Endothelial cell (in vitro differentiated cells): ENCODE data around the gene PKP3. TPM values are rescaled to one million over a fixed set of nuclear protein-coding genes. Genes with fewer than 3 reads are reported as not detected.

Experiments
- DNase-seq: peaks from one replicate; pipeline ENCODE4 v3.0.0; 2021; ENCODE audit warnings: low spot score
- H3K27ac Mint-ChIP-seq: one replicate; pipeline ENCODE4 v1.8.0; 2021; ENCODE audit warnings: mixed read lengths, inconsistent platforms; ENCODE audit not compliant: unreplicated experiment
- H3K27me3 Mint-ChIP-seq: one replicate; pipeline ENCODE4 v1.8.0; 2021; ENCODE audit warnings: mild to moderate bottlenecking, moderate library complexity, mixed read lengths, inconsistent platforms; ENCODE audit not compliant: unreplicated experiment
- H3K36me3 Mint-ChIP-seq: one replicate; pipeline ENCODE4 v1.8.0; 2021; ENCODE audit warnings: mild to moderate bottlenecking, low read depth, mixed read lengths, inconsistent platforms; ENCODE audit not compliant: unreplicated experiment
- H3K4me1 Mint-ChIP-seq: one replicate; pipeline ENCODE4 v1.8.0; 2021; ENCODE audit warnings: mild to moderate bottlenecking, mixed read lengths, inconsistent platforms; ENCODE audit not compliant: unreplicated experiment
- H3K4me3 Mint-ChIP-seq: one replicate; pipeline ENCODE4 v1.8.0; 2021; ENCODE audit warnings: mild to moderate bottlenecking, mixed read lengths, inconsistent platforms; ENCODE audit not compliant: unreplicated experiment
- H3K9me3 Mint-ChIP-seq: one replicate; pipeline ENCODE4 v1.8.0; 2021; ENCODE audit warnings: mixed read lengths, inconsistent platforms; ENCODE audit not compliant: unreplicated experiment
- total RNA-seq: library from RNA; stranded (reverse); fragmentation: NEBNext Ultra II Directional; extraction: Animal tissue kit (Norgen Biotek cat#: 25700); gene quantifications from one replicate; pipeline ENCODE4 v1.2.1, GENCODE V29; 2021; ENCODE audit not compliant: unreplicated experiment
- TF ChIP-seq, protein P1 (sequence below): fragments of 200-600 bp; sonication (generic); IDR thresholded peaks from one replicate; pipeline ENCODE4 v1.5.0; 2021; ENCODE audit warnings: antibody characterized with exemption; ENCODE audit not compliant: unreplicated experiment

The PKP3 gene
- total RNA-seq, 1 donor from 2014 or later = 0.49 TPM

GRCh38 chr11:369336-370018 is 24.5 kb upstream of the PKP3 start, which contains the start of gene B4GALNT4:
B4GALNT4 (plus strand) TSS chr11:369499; CDS start chr11:369804, 305 bp downstream.
- H3K9me3 Mint-ChIP-seq = no peaks in the 10 kb centered on the region
- peak within 1 kb of the TSS; percentile 91 for H3K4me3 Mint-ChIP-seq
- H3K4me1 Mint-ChIP-seq = peaks cover 10% of the 10 kb centered on the region
- DNase-seq = no peak
- H3K36me3 Mint-ChIP-seq = no peaks in the 10 kb centered on the region
- H3K27me3 Mint-ChIP-seq = peaks cover 22% of the 10 kb centered on the region
- no peak within 1 kb of the TSS for H3K27ac Mint-ChIP-seq
- TF ChIP-seq, protein P1, sequence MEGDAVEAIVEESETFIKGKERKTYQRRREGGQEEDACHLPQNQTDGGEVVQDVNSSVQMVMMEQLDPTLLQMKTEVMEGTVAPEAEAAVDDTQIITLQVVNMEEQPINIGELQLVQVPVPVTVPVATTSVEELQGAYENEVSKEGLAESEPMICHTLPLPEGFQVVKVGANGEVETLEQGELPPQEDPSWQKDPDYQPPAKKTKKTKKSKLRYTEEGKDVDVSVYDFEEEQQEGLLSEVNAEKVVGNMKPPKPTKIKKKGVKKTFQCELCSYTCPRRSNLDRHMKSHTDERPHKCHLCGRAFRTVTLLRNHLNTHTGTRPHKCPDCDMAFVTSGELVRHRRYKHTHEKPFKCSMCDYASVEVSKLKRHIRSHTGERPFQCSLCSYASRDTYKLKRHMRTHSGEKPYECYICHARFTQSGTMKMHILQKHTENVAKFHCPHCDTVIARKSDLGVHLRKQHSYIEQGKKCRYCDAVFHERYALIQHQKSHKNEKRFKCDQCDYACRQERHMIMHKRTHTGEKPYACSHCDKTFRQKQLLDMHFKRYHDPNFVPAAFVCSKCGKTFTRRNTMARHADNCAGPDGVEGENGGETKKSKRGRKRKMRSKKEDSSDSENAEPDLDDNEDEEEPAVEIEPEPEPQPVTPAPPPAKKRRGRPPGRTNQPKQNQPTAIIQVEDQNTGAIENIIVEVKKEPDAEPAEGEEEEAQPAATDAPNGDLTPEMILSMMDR = no peak

- no peak for DNase-seq
- H3K9me3 Mint-ChIP-seq = no peaks in the 10 kb centered on the region
- peaks cover 19% of the 10 kb centered on the region for H3K27me3 Mint-ChIP-seq
- no peak overlapping the region for H3K27ac Mint-ChIP-seq
- peaks cover 10% of the 10 kb centered on the region for H3K4me1 Mint-ChIP-seq
- peak overlapping the region; percentile 87 for H3K4me3 Mint-ChIP-seq
- TF ChIP-seq, protein P1 = no peak
- H3K36me3 Mint-ChIP-seq = no peaks in the 10 kb centered on the region
These were observed 23.7 kb upstream of the PKP3 start for GRCh38 chr11:370070-370941.

- peaks cover 10% of the 10 kb centered on the region for H3K4me1 Mint-ChIP-seq
- TF ChIP-seq, protein P1 = no peak
- peak overlapping the region; percentile 72 for H3K4me3 Mint-ChIP-seq
- H3K27ac Mint-ChIP-seq = no peak overlapping the region
- DNase-seq = no peak
- no peaks in the 10 kb centered on the region for H3K36me3 Mint-ChIP-seq
- H3K27me3 Mint-ChIP-seq = peaks cover 19% of the 10 kb centered on the region
- H3K9me3 Mint-ChIP-seq = no peaks in the 10 kb centered on the region
These were observed 23.0 kb upstream of the PKP3 start for GRCh38 chr11:371051-371450.

DNA sequence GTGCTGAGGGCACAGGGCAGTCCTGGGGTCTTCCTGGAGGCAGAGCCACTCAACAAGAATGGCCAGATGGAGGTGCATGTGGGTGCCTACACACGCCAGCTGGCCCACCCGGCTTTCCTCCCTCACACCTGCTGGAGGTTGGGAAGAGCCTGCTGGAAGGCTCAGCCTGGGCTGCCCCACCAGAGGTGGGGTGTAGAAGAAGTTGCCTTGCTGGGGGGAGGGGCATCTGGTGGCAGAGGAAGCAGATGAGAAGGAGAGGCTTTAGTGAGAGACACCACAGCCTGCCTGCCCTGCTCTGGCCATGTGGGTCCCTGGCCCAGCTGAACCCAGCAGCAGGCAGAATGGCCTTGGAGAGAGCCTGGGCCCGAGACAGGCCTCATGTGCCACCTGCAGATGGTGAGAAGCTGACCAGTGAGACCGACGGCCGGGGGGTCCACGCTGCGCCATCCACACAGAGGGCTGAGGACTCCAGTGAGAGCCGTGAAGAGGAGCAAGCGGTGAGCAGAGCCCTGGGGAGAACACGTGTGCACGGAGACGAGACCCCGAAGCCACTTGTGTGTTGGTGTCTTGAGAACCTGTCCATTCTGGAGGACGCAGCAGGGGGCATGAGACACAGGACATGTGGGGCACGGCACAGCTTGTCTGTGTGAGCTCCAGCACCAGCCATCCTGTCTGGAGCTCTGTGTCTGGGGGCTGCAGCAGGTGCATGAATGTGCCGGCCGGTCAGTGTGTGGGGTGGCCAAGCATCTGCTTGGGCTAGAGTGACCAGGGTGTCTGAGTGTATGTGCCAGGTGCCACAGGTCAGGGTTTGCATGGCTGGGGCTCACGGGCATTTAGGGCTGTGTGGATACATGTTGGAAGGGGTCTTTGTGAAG is 22.1 kb upstream of the PKP3 start:
- H3K27me3 Mint-ChIP-seq = peaks cover 19% of the 10 kb centered on the region
- H3K4me1 Mint-ChIP-seq = peaks cover 10% of the 10 kb centered on the region
- no peak for DNase-seq
- no peaks in the 10 kb centered on the region for H3K9me3 Mint-ChIP-seq
- H3K36me3 Mint-ChIP-seq = no peaks in the 10 kb centered on the region
- no peak overlapping the region for H3K4me3 Mint-ChIP-seq
- no peak overlapping the region for H3K27ac Mint-ChIP-seq
- TF ChIP-seq, protein P1 = no peak
